Measurements from ENCODE around the gene MX1.
A peak's percentile ranks its signal among the peaks of the same experiment; 100 is the strongest.

MX1 gene

DNA sequence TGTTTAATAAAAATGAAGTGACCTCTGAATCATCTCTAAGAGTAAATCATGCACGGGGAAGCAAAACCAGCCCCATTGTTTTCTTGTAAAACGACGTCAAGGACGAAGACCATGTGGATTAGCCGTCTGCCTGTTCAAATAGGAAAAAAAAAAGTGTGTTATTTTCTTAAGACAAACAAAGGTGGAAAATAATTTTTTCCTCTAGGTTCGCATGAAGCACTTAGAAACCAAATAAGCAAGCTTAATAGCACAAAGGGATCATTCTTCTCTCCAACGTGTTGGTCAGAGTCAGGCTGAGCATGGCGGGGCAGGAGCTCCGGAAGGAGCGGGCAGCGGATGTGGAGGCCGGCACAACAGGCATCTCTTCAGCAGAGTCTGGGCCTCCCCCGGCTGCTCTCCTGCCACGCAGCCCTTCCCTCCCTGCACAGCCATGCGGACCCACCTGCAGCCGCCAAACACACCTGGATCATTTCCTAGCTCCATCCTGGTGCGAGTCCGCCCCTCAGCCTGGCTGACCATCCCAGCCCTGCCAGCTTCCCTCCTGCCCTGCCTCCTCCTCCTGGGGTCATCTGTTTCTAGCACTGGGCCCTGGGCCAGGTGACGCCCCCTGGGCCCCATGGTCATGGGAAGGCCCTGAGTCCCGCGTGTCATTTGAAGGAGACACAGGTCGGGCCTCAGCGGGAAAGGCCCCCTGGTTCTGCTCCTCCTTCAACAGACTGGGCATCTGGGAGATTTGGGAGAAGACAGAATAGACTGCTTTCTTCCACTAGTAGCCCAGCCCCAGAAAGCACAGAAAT is 40.2 kb downstream of the MX1 start:
- DNase-seq: no peak

DNA sequence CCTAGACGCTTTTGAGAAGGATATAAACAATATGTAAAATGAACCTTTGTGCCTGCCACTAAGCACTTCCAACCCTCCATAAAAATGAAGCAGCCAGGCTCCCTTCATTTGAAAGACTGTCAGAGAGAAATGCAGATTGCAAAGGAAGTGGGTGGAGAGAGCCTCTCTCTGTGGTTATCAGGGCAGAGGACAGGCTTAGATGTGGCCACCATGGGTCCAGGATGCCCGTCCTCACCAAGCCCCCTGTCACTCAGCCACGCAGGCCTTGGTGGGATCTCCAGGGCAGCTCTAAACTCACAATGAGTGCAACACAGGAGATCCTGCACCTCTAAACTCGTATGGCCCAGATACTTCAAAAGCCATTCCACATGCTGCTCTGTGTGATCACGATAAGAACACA is 44.0 kb downstream of the MX1 start:
- no peak for DNase-seq

- DNase-seq: no peak
Measured at GRCh38 chr21:41472753-41473548, 46.9 kb downstream of the MX1 start.

GRCh38 chr21:41475714-41476420 is 49.8 kb downstream of the MX1 start:
- DNase-seq: no peak

- DNase-seq: peak; percentile 57
Measured at GRCh38 chr21:41477641-41478318, 51.7 kb downstream of the MX1 start.

GRCh38 chr21:41478319-41479177 is 52.5 kb downstream of the MX1 start:
- no peak for DNase-seq

GRCh38 chr21:41479686-41480085 is 53.6 kb downstream of the MX1 start:
- no peak for DNase-seq

DNA sequence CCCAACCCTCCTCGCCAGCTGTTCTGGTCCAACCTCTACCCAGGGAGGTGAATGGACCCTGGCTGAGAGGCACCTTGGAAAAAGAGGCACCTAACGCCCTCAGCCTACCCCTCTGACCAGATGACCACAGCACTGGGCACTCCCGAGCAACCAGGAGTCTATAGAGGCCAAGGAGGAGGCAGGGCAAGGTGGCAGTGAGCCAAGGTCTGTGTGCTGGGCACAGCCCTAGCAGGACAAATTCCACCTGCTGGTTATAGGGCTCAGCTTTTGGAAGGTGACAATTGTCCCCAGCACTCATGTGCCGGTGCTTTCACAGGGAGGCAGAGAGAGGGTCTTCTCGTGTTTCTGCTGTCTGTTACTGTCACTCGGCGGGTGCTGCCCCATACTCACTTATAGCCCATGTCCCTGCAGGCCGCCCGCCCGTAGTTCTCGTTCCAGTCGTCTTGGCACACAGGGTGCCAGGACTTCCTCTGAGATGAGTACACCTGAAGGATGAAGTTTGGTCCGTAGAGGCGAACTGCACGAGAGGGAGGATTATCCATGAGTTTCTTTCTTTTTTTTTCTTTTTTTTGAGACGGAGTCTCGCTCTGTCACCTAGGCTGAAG is 54.1 kb downstream of the MX1 start:
- DNase-seq: no peak

DNA sequence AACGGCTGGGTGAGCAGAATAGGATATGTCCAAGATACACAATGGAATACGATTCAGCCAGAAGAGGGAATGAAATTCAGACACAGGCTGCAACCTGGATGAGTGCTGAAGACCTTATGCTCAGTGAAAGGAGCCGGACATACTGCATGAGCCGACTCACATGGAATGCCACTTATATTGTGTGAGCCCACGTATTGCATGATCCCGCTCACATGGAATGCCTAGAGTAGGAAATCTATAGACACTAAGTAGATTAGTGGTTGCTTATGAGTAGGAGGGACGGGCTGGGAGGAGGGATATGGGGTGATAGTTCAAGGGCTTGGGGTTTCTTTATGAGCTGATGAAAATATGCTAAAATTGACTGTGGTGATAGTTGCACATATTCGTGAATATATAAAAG is 55.2 kb downstream of the MX1 start:
- DNase-seq: no peak

- peak; percentile 28 for DNase-seq
Measured at GRCh38 chr21:41482301-41482700, 56.3 kb downstream of the MX1 start.

DNA sequence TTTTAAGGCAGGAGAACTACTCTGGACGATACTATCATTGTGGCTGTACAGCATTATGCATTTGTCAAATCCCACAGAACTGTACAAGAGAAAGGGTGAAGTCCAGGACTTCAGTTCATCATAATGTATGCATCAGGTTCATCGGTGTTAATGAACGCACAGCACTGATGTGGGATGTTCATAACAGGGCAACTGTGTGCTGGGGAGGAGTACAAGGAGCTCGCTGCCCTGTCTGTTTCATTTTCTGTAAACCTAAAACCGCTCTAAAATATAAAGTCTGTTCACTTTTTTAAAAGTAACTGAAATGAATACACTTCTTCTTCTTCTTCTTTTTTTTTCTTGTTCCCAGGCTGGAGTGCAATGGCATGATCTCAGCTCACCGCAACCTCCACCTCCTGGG is 56.9 kb downstream of the MX1 start:
- DNase-seq: no peak

DNA sequence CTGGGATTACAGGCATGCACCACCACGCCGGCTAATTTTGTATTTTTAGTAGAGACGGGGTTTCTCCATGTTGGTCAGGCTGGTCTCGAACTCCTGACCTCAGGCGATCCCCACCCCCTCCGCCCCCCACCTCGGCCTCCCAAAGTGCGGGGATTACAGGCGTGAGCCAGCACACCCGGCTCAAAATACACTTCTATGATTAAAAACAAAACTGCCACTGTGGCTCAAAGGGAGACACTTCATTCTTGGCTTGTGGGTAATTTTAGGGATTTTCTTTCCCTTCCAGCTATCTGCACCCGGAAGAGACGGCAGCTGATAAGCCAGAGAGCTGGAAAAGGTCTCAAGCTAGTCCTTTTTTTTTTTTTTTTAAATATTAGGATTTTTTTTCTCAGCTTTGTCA is 57.4 kb downstream of the MX1 start:
- DNase-seq: no peak

GRCh38 chr21:41483973-41484372 is 57.9 kb downstream of the MX1 start:
- no peak for DNase-seq

DNA sequence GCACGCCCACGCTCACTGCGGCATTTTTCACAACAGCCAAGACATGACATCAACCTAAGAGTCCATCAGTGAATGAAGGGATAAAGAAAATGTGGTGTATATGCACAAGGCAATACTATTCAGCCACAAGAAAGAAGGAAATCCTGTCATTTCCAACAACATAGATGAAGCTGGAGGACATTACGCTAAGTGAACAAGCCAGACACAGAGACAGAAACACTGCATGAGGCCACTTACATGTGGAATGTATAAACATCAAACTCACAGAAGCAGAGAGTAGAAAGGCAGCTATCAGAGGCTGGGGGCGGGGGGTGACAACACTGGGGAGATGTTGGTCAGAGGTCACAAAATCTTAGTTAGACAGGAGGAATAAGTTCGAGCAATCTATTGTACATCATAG is 61.0 kb downstream of the MX1 start:
- no peak for DNase-seq

- no peak for DNase-seq
Measured at GRCh38 chr21:41488080-41488479, 62.0 kb downstream of the MX1 start.

DNA sequence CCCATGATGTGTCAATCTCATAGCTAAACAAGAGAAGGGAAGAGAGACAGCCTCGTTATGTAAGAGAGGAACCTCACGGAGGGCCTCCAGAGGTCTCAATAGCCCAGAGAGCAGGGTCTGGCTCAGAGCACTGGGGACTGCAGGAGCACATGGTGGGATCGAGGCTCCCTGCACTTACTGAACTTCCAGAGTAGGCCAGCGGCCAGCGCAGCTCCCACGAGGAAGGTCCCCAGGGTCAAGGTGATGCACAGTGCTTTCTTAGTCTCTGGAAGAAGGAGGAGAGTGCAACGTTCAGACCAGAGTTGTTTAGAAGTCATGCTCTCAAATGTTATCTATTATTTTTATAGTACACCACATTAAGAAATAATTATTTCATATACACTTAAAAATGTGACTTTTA is 63.3 kb downstream of the MX1 start:
- DNase-seq: no peak

GRCh38 chr21:41490330-41490729 is 64.3 kb downstream of the MX1 start:
- no peak for DNase-seq

DNA sequence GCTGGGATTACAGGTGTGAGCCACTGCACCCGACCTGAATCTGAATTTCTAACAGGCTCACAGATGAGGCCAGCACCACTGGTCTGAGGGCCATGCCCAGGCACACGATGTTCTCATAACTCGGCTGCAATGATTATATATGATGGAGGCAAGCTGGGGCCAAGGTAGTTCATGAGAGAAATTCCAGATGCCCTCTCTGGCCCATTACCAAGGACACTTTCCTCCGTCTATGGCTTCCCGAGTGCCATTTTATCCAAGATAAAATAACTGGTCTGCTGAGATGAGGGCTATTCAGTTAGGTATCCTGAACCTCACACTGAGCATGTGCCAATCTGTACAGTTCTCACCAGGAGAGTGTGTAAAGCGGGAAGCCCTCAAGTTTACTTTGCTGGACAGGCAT is 65.4 kb downstream of the MX1 start:
- DNase-seq: no peak

DNA sequence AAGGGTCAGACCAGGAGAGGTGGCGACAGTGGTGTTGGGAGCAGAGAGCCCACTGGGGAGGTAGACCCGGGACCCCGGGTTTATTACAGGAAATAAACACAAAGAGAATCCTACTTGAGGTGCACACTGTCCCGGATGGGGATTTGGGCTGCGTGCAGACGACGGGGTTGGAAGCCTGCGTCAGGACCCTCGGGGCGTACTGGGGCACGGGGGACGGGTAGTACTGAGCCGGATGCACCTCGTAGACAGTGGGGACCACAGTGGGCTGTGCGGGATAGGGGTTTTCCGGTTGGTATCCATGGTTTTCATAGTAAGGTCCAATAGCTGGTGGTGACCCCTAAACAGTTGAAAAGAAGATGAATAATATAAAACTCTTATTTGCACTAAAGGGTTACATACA is 68.2 kb downstream of the MX1 start:
- no peak for DNase-seq

DNA sequence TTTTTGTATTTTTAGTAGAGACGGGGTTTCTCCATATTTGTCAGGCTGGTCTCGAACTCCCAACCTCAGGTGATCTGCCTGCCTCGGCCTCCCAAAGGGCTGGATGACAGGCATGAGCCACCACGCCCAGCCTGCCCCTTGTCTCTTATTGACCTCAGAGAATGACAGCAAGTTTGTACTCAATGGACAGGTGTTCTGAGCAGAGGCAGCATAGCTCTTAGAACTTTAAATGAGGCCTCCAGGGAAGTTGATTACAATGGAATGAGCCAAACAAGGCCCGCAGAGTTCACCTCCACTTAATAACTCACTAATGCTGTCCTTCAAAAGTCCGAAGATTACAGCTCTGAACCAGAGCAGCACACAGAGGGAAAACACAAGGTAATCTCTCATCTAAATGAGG is 71.0 kb downstream of the MX1 start:
- DNase-seq: no peak

DNA sequence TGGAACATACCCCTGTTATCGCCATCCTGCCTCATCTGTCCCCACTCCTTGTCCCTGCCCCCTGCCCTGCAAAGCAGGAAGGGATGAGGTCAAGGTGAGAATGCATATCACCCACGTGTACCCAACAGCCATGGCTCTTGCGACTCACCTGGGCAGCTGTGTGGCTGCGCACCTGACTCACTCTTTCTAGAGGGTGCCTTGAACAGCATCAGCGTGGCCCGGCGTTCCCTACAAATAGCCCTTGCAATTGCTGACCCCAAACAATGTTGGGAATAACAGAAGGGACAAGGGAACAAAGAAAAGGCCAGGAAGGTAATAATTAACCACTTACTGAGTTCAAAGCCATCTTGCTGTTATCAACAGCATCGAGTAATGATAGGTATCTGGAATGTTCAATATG is 71.7 kb downstream of the MX1 start:
- no peak for DNase-seq

DNA sequence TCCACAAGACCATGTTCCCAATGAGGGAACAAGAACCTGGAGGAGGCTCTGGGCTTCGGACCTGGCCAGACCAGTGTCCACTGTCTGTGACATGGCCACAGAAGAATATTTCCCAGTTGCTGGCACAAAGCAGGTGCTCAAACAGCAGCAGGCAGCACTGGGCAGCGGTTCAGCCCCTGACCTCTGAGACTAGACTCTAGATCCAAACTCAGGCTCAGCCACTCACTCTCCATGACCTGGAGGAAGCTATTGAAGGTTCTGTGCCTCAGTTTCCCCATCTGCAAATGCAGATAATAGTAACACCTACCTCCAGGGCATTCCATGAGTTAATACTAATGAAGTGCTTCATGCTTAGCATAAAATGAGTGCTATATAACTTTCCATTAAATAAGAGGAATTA is 73.9 kb downstream of the MX1 start:
- DNase-seq: no peak

All from NCI-H510A treated with DMSO at 0.1 percent for 48 hours (cell line).